GM12872 (cell line): ENCODE results near the gene SLC66A1.

Experiments used
- CTCF ChIP-seq: IDR thresholded peaks from 3 replicates; pipeline ENCODE4 v1.5.1; 2011; ENCODE audit warnings: low read depth, mild to moderate bottlenecking, low read length, moderate library complexity; ENCODE audit not compliant: insufficient read depth

The SLC66A1 gene

GRCh38 chr1:19322481-19322880, 10.4 kb downstream of the SLC66A1 start:
- TF ChIP-seq CTCF = no peak

GRCh38 chr1:19323987-19324664, 12.0 kb downstream of the SLC66A1 start:
- no peak for TF ChIP-seq CTCF

GRCh38 chr1:19324665-19324990, 12.5 kb downstream of the SLC66A1 start:
- TF ChIP-seq CTCF = no peak

- no peak for TF ChIP-seq CTCF
These were observed 13.3 kb downstream of the SLC66A1 start for GRCh38 chr1:19325368-19325957.

GRCh38 chr1:19325958-19326747, 14.0 kb downstream of the SLC66A1 start:
- no peak for TF ChIP-seq CTCF

GRCh38 chr1:19326748-19327065, 14.6 kb downstream of the SLC66A1 start:
- TF ChIP-seq CTCF = no peak

GRCh38 chr1:19327301-19327700, 15.2 kb downstream of the SLC66A1 start:
- TF ChIP-seq CTCF = no peak
